Keratinocyte (primary cell): Measurements from ENCODE around the gene DACT2. TPM values are rescaled to one million over a fixed set of nuclear protein-coding genes. Genes with fewer than 3 reads are reported as not detected.

Source experiments
- DNase-seq: peaks from one replicate; pipeline ENCODE4 v3.0.0-alpha.2; 2011; ENCODE audit warnings: low read depth, missing footprints, low spot score
- FAIRE-seq: peaks from 2 replicates; lab custom pipeline; 2011; peaks lifted over from hg19 to GRCh38; lab: Jason Lieb, UNC
- H2AFZ ChIP-seq: 2 replicates; pipeline ENCODE4 v1.6.0; 2012; ENCODE audit warnings: low read length, control low read depth, inconsistent platforms; ENCODE audit not compliant: control insufficient read depth
- H3K27ac ChIP-seq: 2 replicates; pipeline ENCODE4 v1.5.1; 2011; ENCODE audit warnings: low read length; ENCODE audit not compliant: control insufficient read depth, insufficient read depth
- H3K27me3 ChIP-seq: 3 replicates; pipeline ENCODE4 v1.6.0; 2011; ENCODE audit warnings: low read length; ENCODE audit not compliant: control insufficient read depth, insufficient read depth; ENCODE audit errors: extremely low read depth
- H3K36me3 ChIP-seq, 2 experiments: 2 replicates in 1 of 2; 3 replicates in 1 of 2; pipeline ENCODE4 v1.5.1; 2011; ENCODE audit warnings: low read length in 2 of 2, mild to moderate bottlenecking in 1 of 2; ENCODE audit not compliant: control insufficient read depth in 2 of 2, insufficient read depth in 2 of 2; ENCODE audit errors: extremely low read depth in 1 of 2
- H3K4me1 ChIP-seq: 3 replicates; pipeline ENCODE4 v1.5.1; 2011; ENCODE audit warnings: low read length; ENCODE audit not compliant: control insufficient read depth, insufficient read depth; ENCODE audit errors: extremely low read depth
- H3K4me2 ChIP-seq: 3 replicates; pipeline ENCODE4 v1.6.0; 2011; ENCODE audit warnings: low read depth, low read length; ENCODE audit not compliant: control insufficient read depth, insufficient read depth; ENCODE audit errors: extremely low read depth
- H3K4me3 ChIP-seq, 3 experiments: fragments of 200-600 bp in 1 of 3; sonication (generic) in 1 of 3; 2 replicates in 2 of 3; 3 replicates in 1 of 3; pipeline ENCODE4 v1.5.1; 2011 to 2016; ENCODE audit warnings: low read length in 3 of 3, mild to moderate bottlenecking in 3 of 3, control low read depth in 2 of 3, inconsistent platforms in 1 of 3, low read depth in 1 of 3, mixed read lengths in 1 of 3, mixed run types in 1 of 3, moderate library complexity in 1 of 3; ENCODE audit not compliant: control insufficient read depth in 2 of 3, insufficient read depth in 2 of 3; ENCODE audit errors: extremely low read depth in 1 of 3
- H3K79me2 ChIP-seq: 2 replicates; pipeline ENCODE4 v1.6.0; 2012; ENCODE audit warnings: low read length; ENCODE audit not compliant: control insufficient read depth, insufficient read depth
- H3K9ac ChIP-seq: 3 replicates; pipeline ENCODE4 v1.6.0; 2011; ENCODE audit warnings: low read length; ENCODE audit not compliant: control insufficient read depth, insufficient read depth; ENCODE audit errors: extremely low read depth
- H3K9me1 ChIP-seq: 3 replicates; pipeline ENCODE4 v1.6.0; 2011; ENCODE audit warnings: low read length; ENCODE audit not compliant: control insufficient read depth, insufficient read depth; ENCODE audit errors: extremely low read depth
- H3K9me3 ChIP-seq: 2 replicates; pipeline ENCODE4 v1.5.1; 2012; ENCODE audit warnings: low read depth, low read length; ENCODE audit not compliant: control insufficient read depth
- H4K20me1 ChIP-seq: 3 replicates; pipeline ENCODE4 v1.6.0; 2011; ENCODE audit warnings: low read length; ENCODE audit not compliant: control insufficient read depth, insufficient read depth; ENCODE audit errors: extremely low read depth
- CTCF ChIP-seq, 3 experiments: IDR thresholded peaks in 1 of 3; conservative IDR thresholded peaks in 1 of 3; optimal IDR thresholded peaks in 1 of 3; 2 replicates in 2 of 3; 3 replicates in 1 of 3; pipeline versions ENCODE3 to v1.5.1; 2011; ENCODE audit warnings: low read length in 3 of 3, mild to moderate bottlenecking in 3 of 3, moderate library complexity in 2 of 3, control low read depth in 1 of 3, inconsistent platforms in 1 of 3; ENCODE audit not compliant: insufficient read depth in 2 of 3; ENCODE audit errors: extremely low read depth in 1 of 3
- EZH2 ChIP-seq: IDR thresholded peaks from one replicate; pipeline ENCODE4 v1.6.1; 2012; ENCODE audit warnings: inconsistent platforms, mild to moderate bottlenecking, low read length, moderate library complexity
- dilution Hi-C: fragments of 300-500 bp; cut with MboI; formaldehyde crosslinking; loops from one replicate; pipeline ENCODE4 v1.7.0; 2020; ENCODE audit warnings: low sequenced_read_pairs; ENCODE audit not compliant: extremely low pct_ligation_motif_present
- polyA plus RNA-seq, 5 experiments: library from polyadenylated mRNA; depleted of rRNA in 3 of 5; stranded (reverse) in 3 of 5; stranded (forward) in 1 of 5; unstranded in 1 of 5; fragments of >200 nt; gene quantifications; 1 replicate in 1 of 5; 2 replicates in 3 of 5; 3 replicates in 1 of 5; pipeline versions ENCODE4 v1.2.1 to v1.2.3, GENCODE V29; 2011 to 2012; ENCODE audit warnings: missing spikeins in 2 of 5, low read depth in 1 of 5, low replicate concordance in 1 of 5

The DACT2 gene
- polyA plus RNA-seq, 1 donor (not counting 4 experiments of a cell fraction or from before 2014, with no cell fraction given), result 0.09 TPM

- H3K27me3 ChIP-seq, result no peaks in the 10 kb centered on the region
- no peak overlapping the region for H3K4me3 ChIP-seq
- TF ChIP-seq EZH2 (no peak), CTCF (optimal IDR thresholded peaks at IDR 0.05 in 1 of 3, IDR thresholded peaks at IDR 0.05 in 1 of 3, conservative IDR thresholded peaks at IDR 0.05 in 1 of 3; ENCODE audit: extremely low read depth in 1 of 3, insufficient read depth in 2 of 3, low read length in 3 of 3) (no peak)
- H4K20me1 ChIP-seq, result no peaks in the 10 kb centered on the region
- H3K9ac ChIP-seq, result no peak overlapping the region
- H3K4me1 ChIP-seq, result no peaks in the 10 kb centered on the region
- FAIRE-seq (no peak), DNase-seq (no peak)
- H3K4me2 ChIP-seq, result no peak overlapping the region
- H3K36me3 ChIP-seq, result no peaks in the 10 kb centered on the region
- dilution Hi-C loops, result no loop called here
- no peak overlapping the region for H2AFZ ChIP-seq
- no peaks in the 10 kb centered on the region for H3K9me1 ChIP-seq
- H3K27ac ChIP-seq, result no peak overlapping the region
- H3K9me3 ChIP-seq, result no peaks in the 10 kb centered on the region
- no peaks in the 10 kb centered on the region for H3K79me2 ChIP-seq
Observed at GRCh38 chr6:168332020-168332419, 12.4 kb upstream of the DACT2 start.

- Histone ChIP-seq H3K79me2 (no peaks in the 10 kb centered on the region), H3K9me3 (no peaks in the 10 kb centered on the region), H3K4me1 (no peaks in the 10 kb centered on the region), H4K20me1 (no peaks in the 10 kb centered on the region), H2AFZ (no peak overlapping the region), H3K27me3 (no peaks in the 10 kb centered on the region), H3K27ac (no peak overlapping the region), H3K4me2 (no peak overlapping the region), H3K9ac (no peak overlapping the region), H3K9me1 (no peaks in the 10 kb centered on the region), H3K4me3 (no peak overlapping the region), H3K36me3 (no peaks in the 10 kb centered on the region)
- TF ChIP-seq CTCF (optimal IDR thresholded peaks at IDR 0.05 in 1 of 3, IDR thresholded peaks at IDR 0.05 in 1 of 3, conservative IDR thresholded peaks at IDR 0.05 in 1 of 3; ENCODE audit: extremely low read depth in 1 of 3, insufficient read depth in 2 of 3, low read length in 3 of 3), result no peak
- no peak for TF ChIP-seq EZH2
- DNase-seq (no peak), FAIRE-seq (no peak)
- dilution Hi-C loops, result no loop called here
Observed at GRCh38 chr6:168331058-168331457, 11.5 kb upstream of the DACT2 start.
